K562 (cell line): ENCODE results near the gene SCYL2. TPM values are rescaled to one million over a fixed set of nuclear protein-coding genes. Genes with fewer than 3 reads are reported as not detected.

Source experiments
- ATAC-seq: fragments of 200-7000 bp; cut with Tn5 transposase; 3 replicates; pipeline ENCODE4 v1.9.1; 2020; ENCODE audit warnings: moderate library complexity
- BruUV-seq: library from RNA; stranded (reverse); fragments of 400-500 nt; replicated peaks from 2 replicates; lab custom pipeline; 2021; lab: Mats Ljungman, UMichigan
- CTCF ChIA-PET: fragments of 300-600 bp; formaldehyde crosslinking; extraction: SDS; loops from one replicate; lab custom pipeline; 2021; ENCODE audit warnings: low intra/inter-chr PET ratio; lab: Yijun Ruan, JAX
- POLR2A ChIA-PET: fragments of 300-600, 350-650 bp; sonication (Branson Sonifier 250); formaldehyde crosslinking; extraction: SDS; loops from one replicate; lab custom pipeline; 2021; ENCODE audit warnings: antibody characterized with exemption, inconsistent platforms; lab: Yijun Ruan, JAX
- DNase-seq, 4 experiments: peaks; one replicate each; pipeline versions ENCODE4 v3.0.0 to v3.0.0-alpha.2; 2011 to 2018; ENCODE audit warnings: low spot score in 3 of 4, mixed read lengths in 3 of 4; ENCODE audit errors: extremely low read depth in 1 of 4
- FAIRE-seq: peaks from 2 replicates; lab custom pipeline; 2011; peaks lifted over from hg19 to GRCh38; lab: Jason Lieb, UNC
- H2AFZ ChIP-seq: 2 replicates; pipeline ENCODE4 v1.6.0; 2011; ENCODE audit warnings: low read depth, low read length, control low read depth, inconsistent platforms
- H3K27ac ChIP-seq: fragments of 200-600 bp; 3 replicates; pipeline ENCODE4 v1.8.0; 2011; ENCODE audit warnings: low read depth, mild to moderate bottlenecking, control low read depth, inconsistent platforms, low read length, moderate library complexity, mixed read lengths; ENCODE audit errors: extremely low read depth
- H3K27me3 ChIP-seq, 2 experiments: fragments of 300-600 bp in 1 of 2; 2 replicates in 1 of 2; 3 replicates in 1 of 2; pipeline versions ENCODE4 v1.6.0 to v1.8.0; 2011; ENCODE audit warnings: inconsistent platforms in 2 of 2, low read length in 2 of 2, mild to moderate bottlenecking in 1 of 2, mixed read lengths in 1 of 2, moderate library complexity in 1 of 2; ENCODE audit not compliant: control insufficient read depth in 2 of 2, insufficient read depth in 2 of 2
- H3K36me3 ChIP-seq: fragments of 300-600 bp; 3 replicates; pipeline ENCODE4 v1.8.0; 2011; ENCODE audit warnings: mild to moderate bottlenecking, low read length, inconsistent platforms; ENCODE audit not compliant: control insufficient read depth, insufficient read depth
- H3K4me1 ChIP-seq, 2 experiments: fragments of 200-600 bp in 1 of 2; replicated peaks in 1 of 2; 2 replicates in 1 of 2; 3 replicates in 1 of 2; pipeline versions ENCODE4 v1.5.1 to v1.8.0; 2011; ENCODE audit warnings: inconsistent platforms in 2 of 2, low read length in 2 of 2, mild to moderate bottlenecking in 1 of 2, mixed read lengths in 1 of 2, moderate library complexity in 1 of 2; ENCODE audit not compliant: control insufficient read depth in 2 of 2, insufficient read depth in 2 of 2
- H3K4me2 ChIP-seq: 2 replicates; pipeline ENCODE4 v1.6.1; 2011; ENCODE audit warnings: low read length, control low read depth, inconsistent platforms, mixed read lengths; ENCODE audit not compliant: insufficient read depth
- H3K4me3 ChIP-seq: fragments of 200-600 bp; sonication (generic), shearing (Covaris generic); 2 replicates; pipeline ENCODE4 v1.5.1; 2016; ENCODE audit warnings: control low read depth, inconsistent platforms
- H3K79me2 ChIP-seq: fragments of 200-600 bp; 3 replicates; pipeline ENCODE4 v1.8.0; 2011; ENCODE audit warnings: low read length, inconsistent platforms; ENCODE audit not compliant: control insufficient read depth, insufficient read depth
- H3K9ac ChIP-seq, 2 experiments: 2 replicates each; pipeline versions ENCODE4 v1.6.0 to v1.6.1; 2011; ENCODE audit warnings: low read depth in 2 of 2, low read length in 2 of 2, control low read depth in 1 of 2, inconsistent platforms in 1 of 2, mild to moderate bottlenecking in 1 of 2, mixed read lengths in 1 of 2; ENCODE audit not compliant: insufficient read depth in 1 of 2
- H3K9me1 ChIP-seq: one replicate; pipeline ENCODE4 v1.6.0; 2011; ENCODE audit warnings: inconsistent platforms, mild to moderate bottlenecking, low read length, moderate library complexity; ENCODE audit not compliant: control insufficient read depth, insufficient read depth
- H3K9me3 ChIP-seq: replicated peaks from 2 replicates; pipeline ENCODE4 v1.5.1; 2011; ENCODE audit warnings: low read depth, low read length, inconsistent platforms; ENCODE audit not compliant: control insufficient read depth, insufficient read depth
- H4K20me1 ChIP-seq: replicated peaks from 2 replicates; pipeline ENCODE4 v1.6.1; 2011; ENCODE audit warnings: low read length, inconsistent platforms, mixed read lengths; ENCODE audit not compliant: control insufficient read depth, insufficient read depth
- COPS2 ChIP-seq: fragments of 450-650 bp; conservative IDR thresholded peaks from 2 replicates; pipeline ENCODE4 v1.6.1; 2016; ENCODE audit warnings: mild to moderate bottlenecking, moderate library complexity
- ETS1 ChIP-seq: conservative IDR thresholded peaks from 2 replicates; pipeline ENCODE4 v1.6.1; 2011; ENCODE audit warnings: low read depth, mild to moderate bottlenecking, low read length; ENCODE audit not compliant: control insufficient read depth
- FOXA3 ChIP-seq, 2 experiments: fragments of 450-650 bp in 1 of 2; sonication (generic) in 1 of 2; formaldehyde crosslinking; IDR thresholded peaks in 1 of 2; conservative IDR thresholded peaks in 1 of 2; 2 replicates each; pipeline versions ENCODE4 v1.4.0 to v1.8.0; 2020 to 2022; ENCODE audit warnings: mild to moderate bottlenecking in 2 of 2, missing genetic modification reagents in 1 of 2
- KDM5B ChIP-seq: fragments of 200-600 bp; sonication (generic); IDR thresholded peaks from 2 replicates; pipeline ENCODE4 v1.6.1; 2012; ENCODE audit warnings: low read depth, mild to moderate bottlenecking, moderate library complexity, low read length, control low read depth, inconsistent platforms; ENCODE audit not compliant: insufficient replicate concordance
- MAFF ChIP-seq: IDR thresholded peaks from 2 replicates; pipeline ENCODE4 v1.6.1; 2012; ENCODE audit warnings: low read length, improper control_type of control experiment
- MAFK ChIP-seq: IDR thresholded peaks from 2 replicates; pipeline ENCODE4 v1.6.1; 2011; ENCODE audit warnings: low read length, improper control_type of control experiment
- MTA3 ChIP-seq: fragments of 450-650 bp; formaldehyde crosslinking; IDR thresholded peaks from 2 replicates; pipeline ENCODE4 v1.6.1; 2017; ENCODE audit warnings: mild to moderate bottlenecking, borderline replicate concordance
- PHF8 ChIP-seq: fragments of 200-600 bp; sonication (generic); IDR thresholded peaks from 2 replicates; pipeline ENCODE4 v1.6.1; 2012; ENCODE audit warnings: mixed run types, mild to moderate bottlenecking, inconsistent platforms, low read length, moderate library complexity, borderline replicate concordance
- SRSF3 ChIP-seq: fragments of 200-400 bp; formaldehyde crosslinking; IDR thresholded peaks from 2 replicates; pipeline ENCODE4 v1.6.1; 2016; ENCODE audit warnings: mild to moderate bottlenecking, low read length, moderate library complexity; ENCODE audit not compliant: insufficient read depth
- TEAD2 ChIP-seq: fragments of 450-650 bp; IDR thresholded peaks from 2 replicates; pipeline ENCODE4 v1.6.1; 2016; ENCODE audit warnings: missing genetic modification characterization, control low read depth, missing compliant biosample characterization
- TFAP4 ChIP-seq: sonication (generic); formaldehyde crosslinking; IDR thresholded peaks from 2 replicates; pipeline ENCODE4 v1.8.0; 2022; ENCODE audit warnings: missing genetic modification reagents, mild to moderate bottlenecking, moderate library complexity, borderline replicate concordance
- ZNF431 ChIP-seq: sonication (generic); formaldehyde crosslinking; IDR thresholded peaks from 2 replicates; pipeline ENCODE4 v1.8.0; 2022; ENCODE audit warnings: mild to moderate bottlenecking, missing genetic modification reagents
- WGBS: fragments of 100-300 bp; shearing (Covaris generic); methylation state at CpG from one replicate; pipeline ENCODE4 v1.1.6; 2016; ENCODE audit warnings: low coverage, mixed read lengths; ENCODE audit not compliant: insufficient coverage; ENCODE audit errors: missing lambda C conversion rate; 5-methylcytosine and 5-hydroxymethylcytosine counted together
- in situ Hi-C: fragments of 300-500 bp; cut with MboI; formaldehyde crosslinking; loops from 4 replicates; pipeline ENCODE4 v1.15.0; 2018; ENCODE audit warnings: inconsistent platforms, mixed read lengths
- intact Hi-C: fragments of 100-400 bp; cut with micrococcal nuclease; formaldehyde crosslinking; loops from 2 replicates; pipeline ENCODE4 v1.14.2; 2022
- polyA plus RNA-seq, 8 experiments: library from polyadenylated mRNA; depleted of rRNA in 4 of 8; stranded (reverse) in 5 of 8; unstranded in 3 of 8; fragments of >200 nt; fragmentation: Nextera tagmentation in 2 of 8; fragmentation: Illumina TruSeq in 1 of 8; extraction: Ambion mirVana in 2 of 8; extraction: Trizol in 1 of 8; gene quantifications; 2 replicates each; pipeline versions ENCODE4 v1.2.1 to v1.2.3, GENCODE V29; 2011 to 2014; ENCODE audit warnings: inconsistent platforms in 1 of 8, missing spikeins in 1 of 8
- total RNA-seq, 7 experiments: library from RNA; depleted of rRNA in 6 of 7; stranded (reverse); fragments of >200 nt in 6 of 7; fragmentation: Illumina TruSeq in 2 of 7; extraction: Trizol in 2 of 7; gene quantifications; 2 replicates each; pipeline versions ENCODE4 v1.2.1 to v1.2.3, GENCODE V29; 2011 to 2021; ENCODE audit warnings: low replicate concordance in 1 of 7
- TF ChIP-seq, protein P1 (sequence below): sonication (generic); formaldehyde crosslinking; IDR thresholded peaks from 2 replicates; pipeline ENCODE4 v1.8.1; 2023; ENCODE audit warnings: missing genetic modification reagents, mild to moderate bottlenecking, borderline replicate concordance

SCYL2 gene
- total and polyA plus RNA-seq, 9 of the 15 experiments (the other 6 are each of a cell fraction or from before 2014, with no cell fraction given) = 9.9 to 49.0 (median 32.9) TPM

GRCh38 chr12:100295764-100296555 lies 29.0 kb downstream of the SCYL2 start:
- FAIRE-seq = no peak

More at GRCh38 chr12:100295764-100296555, 29.0 kb downstream of the SCYL2 start:
- Histone ChIP-seq H3K4me2 (no peak overlapping the region), H3K9me3 (no peaks in the 10 kb centered on the region), H3K9ac (no peak overlapping the region)
- ATAC-seq = no peak
- TF ChIP-seq ZNF431 = no peak
- TF ChIP-seq MAFK = no peak
- no peak for TF ChIP-seq TFAP4 (CRISPR knock-in tag)
- no peak for TF ChIP-seq MAFF
- no peak for TF ChIP-seq COPS2
- TF ChIP-seq TEAD2 (tag) = no peak
- TF ChIP-seq SRSF3 = no peak
- no peak for TF ChIP-seq PHF8
- TF ChIP-seq, protein P1, sequence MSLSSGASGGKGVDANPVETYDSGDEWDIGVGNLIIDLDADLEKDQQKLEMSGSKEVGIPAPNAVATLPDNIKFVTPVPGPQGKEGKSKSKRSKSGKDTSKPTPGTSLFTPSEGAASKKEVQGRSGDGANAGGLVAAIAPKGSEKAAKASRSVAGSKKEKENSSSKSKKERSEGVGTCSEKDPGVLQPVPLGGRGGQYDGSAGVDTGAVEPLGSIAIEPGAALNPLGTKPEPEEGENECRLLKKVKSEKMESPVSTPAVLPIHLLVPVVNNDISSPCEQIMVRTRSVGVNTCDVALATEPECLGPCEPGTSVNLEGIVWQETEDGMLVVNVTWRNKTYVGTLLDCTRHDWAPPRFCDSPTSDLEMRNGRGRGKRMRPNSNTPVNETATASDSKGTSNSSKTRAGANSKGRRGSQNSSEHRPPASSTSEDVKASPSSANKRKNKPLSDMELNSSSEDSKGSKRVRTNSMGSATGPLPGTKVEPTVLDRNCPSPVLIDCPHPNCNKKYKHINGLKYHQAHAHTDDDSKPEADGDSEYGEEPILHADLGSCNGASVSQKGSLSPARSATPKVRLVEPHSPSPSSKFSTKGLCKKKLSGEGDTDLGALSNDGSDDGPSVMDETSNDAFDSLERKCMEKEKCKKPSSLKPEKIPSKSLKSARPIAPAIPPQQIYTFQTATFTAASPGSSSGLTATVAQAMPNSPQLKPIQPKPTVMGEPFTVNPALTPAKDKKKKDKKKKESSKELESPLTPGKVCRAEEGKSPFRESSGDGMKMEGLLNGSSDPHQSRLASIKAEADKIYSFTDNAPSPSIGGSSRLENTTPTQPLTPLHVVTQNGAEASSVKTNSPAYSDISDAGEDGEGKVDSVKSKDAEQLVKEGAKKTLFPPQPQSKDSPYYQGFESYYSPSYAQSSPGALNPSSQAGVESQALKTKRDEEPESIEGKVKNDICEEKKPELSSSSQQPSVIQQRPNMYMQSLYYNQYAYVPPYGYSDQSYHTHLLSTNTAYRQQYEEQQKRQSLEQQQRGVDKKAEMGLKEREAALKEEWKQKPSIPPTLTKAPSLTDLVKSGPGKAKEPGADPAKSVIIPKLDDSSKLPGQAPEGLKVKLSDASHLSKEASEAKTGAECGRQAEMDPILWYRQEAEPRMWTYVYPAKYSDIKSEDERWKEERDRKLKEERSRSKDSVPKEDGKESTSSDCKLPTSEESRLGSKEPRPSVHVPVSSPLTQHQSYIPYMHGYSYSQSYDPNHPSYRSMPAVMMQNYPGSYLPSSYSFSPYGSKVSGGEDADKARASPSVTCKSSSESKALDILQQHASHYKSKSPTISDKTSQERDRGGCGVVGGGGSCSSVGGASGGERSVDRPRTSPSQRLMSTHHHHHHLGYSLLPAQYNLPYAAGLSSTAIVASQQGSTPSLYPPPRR (CRISPR knock-in tag) = no peak
- no peak for TF ChIP-seq KDM5B
- TF ChIP-seq ETS1 = no peak
- no peak for TF ChIP-seq MTA3
- TF ChIP-seq FOXA3 (CRISPR knock-in tag; conservative IDR thresholded peaks at IDR 0.05 in 1 of 2, IDR thresholded peaks at IDR 0.05 in 1 of 2) = no peak
- TF ChIP-seq, all 486 proteins: peak for 0
- no peak for DNase-seq
- CTCF ChIA-PET = no interaction called here
- Histone ChIP-seq H3K36me3 (peaks cover 45% of the 10 kb centered on the region), H2AFZ (no peak overlapping the region), H3K4me3 (no peak overlapping the region), H3K4me1 (no peaks in the 10 kb centered on the region), H3K9me1 (no peaks in the 10 kb centered on the region), H3K27me3 (no peaks in the 10 kb centered on the region), H3K27ac (no peak overlapping the region), H4K20me1 (no peaks in the 10 kb centered on the region), H3K79me2 (no peaks in the 10 kb centered on the region)
- in situ Hi-C loops = no loop called here
- intact Hi-C loops = no loop called here
- POLR2A ChIA-PET = no interaction called here
- 82% methylated on average over 3 of the region's 4 CpGs for whole genome bisulfite sequencing
- BruUV-seq = no TSS peak
